HEK293 (cell line): Measurements from ENCODE around the gene DACH2.

Experiments used
- CTCF ChIA-PET: fragments of 350-600 bp; formaldehyde crosslinking; extraction: SDS; loops from one replicate; lab custom pipeline; 2021; ENCODE audit warnings: antibody characterized with exemption; lab: Yijun Ruan, JAX
- POLR2A ChIA-PET: fragments of 300-600 bp; formaldehyde crosslinking; extraction: SDS; loops from one replicate; lab custom pipeline; 2020; ENCODE audit warnings: antibody characterized with exemption, inconsistent platforms; lab: Yijun Ruan, JAX
- H3K27ac ChIP-seq: fragments of 200-500 bp; sonication (Bioruptor generic); 2 replicates; pipeline ENCODE4 v1.5.1; 2014; ENCODE audit warnings: low read depth, low read length, control low read depth, inconsistent platforms; ENCODE audit errors: extremely low read depth
- H3K36me3 ChIP-seq, 2 experiments: fragments of 200-500 bp in 1 of 2; sonication (Bioruptor generic) in 1 of 2; 1 replicate in 1 of 2; 2 replicates in 1 of 2; pipeline ENCODE4 v1.5.1; 2014 to 2017; ENCODE audit warnings: inconsistent platforms in 2 of 2, low read length in 2 of 2; ENCODE audit not compliant: control insufficient read depth in 2 of 2, insufficient read depth in 1 of 2
- H3K4me1 ChIP-seq: fragments of 200-500 bp; sonication (Bioruptor generic); 2 replicates; pipeline ENCODE4 v1.5.1; 2014; ENCODE audit warnings: mild to moderate bottlenecking, low read length, inconsistent platforms; ENCODE audit not compliant: control insufficient read depth, insufficient read depth
- H3K4me3 ChIP-seq: 2 replicates; pipeline ENCODE4 v1.5.1; 2011; ENCODE audit warnings: low read depth, mild to moderate bottlenecking, control low read depth, low read length, moderate library complexity
- H3K9me3 ChIP-seq: fragments of 200-500 bp; sonication (Bioruptor generic); 2 replicates; pipeline ENCODE4 v1.5.1; 2014; ENCODE audit warnings: low read depth, low read length, inconsistent platforms; ENCODE audit not compliant: control insufficient read depth, insufficient read depth
- GLIS1 ChIP-seq: fragments of 450-650 bp; formaldehyde crosslinking; IDR thresholded peaks from 2 replicates; pipeline ENCODE4 v1.5.1; 2016; ENCODE audit warnings: missing biosample characterization, missing genetic modification characterization
- HIC1 ChIP-seq: fragments of 450-650 bp; formaldehyde crosslinking; IDR thresholded peaks from 2 replicates; pipeline ENCODE4 v1.5.1; 2016; ENCODE audit warnings: missing biosample characterization, missing genetic modification characterization
- HOXC10 ChIP-seq: sonication (generic); formaldehyde crosslinking; IDR thresholded peaks from 2 replicates; pipeline ENCODE4 v1.8.1; 2023; ENCODE audit warnings: mild to moderate bottlenecking, missing genetic modification reagents
- KLF8 ChIP-seq: fragments of 450-650 bp; formaldehyde crosslinking; IDR thresholded peaks from 2 replicates; pipeline ENCODE4 v1.5.1; 2016; ENCODE audit warnings: missing biosample characterization, missing genetic modification characterization
- PRDM2 ChIP-seq: fragments of 450-650 bp; formaldehyde crosslinking; IDR thresholded peaks from 2 replicates; pipeline ENCODE4 v1.5.1; 2016; ENCODE audit warnings: missing biosample characterization, missing genetic modification characterization, borderline replicate concordance
- RBAK ChIP-seq: fragments of 450-650 bp; formaldehyde crosslinking; IDR thresholded peaks from 2 replicates; pipeline ENCODE4 v1.5.1; 2016; ENCODE audit warnings: missing biosample characterization, missing genetic modification characterization
- ZBTB7A ChIP-seq: fragments of 450-650 bp; formaldehyde crosslinking; IDR thresholded peaks from 2 replicates; pipeline ENCODE4 v1.5.1; 2016; ENCODE audit warnings: low read depth, missing biosample characterization, missing genetic modification characterization
- ZNF114 ChIP-seq: fragments of 450-650 bp; formaldehyde crosslinking; IDR thresholded peaks from 2 replicates; pipeline ENCODE4 v1.5.0; 2017; ENCODE audit warnings: missing biosample characterization, missing genetic modification characterization
- ZNF132 ChIP-seq: fragments of 450-650 bp; formaldehyde crosslinking; IDR thresholded peaks from 2 replicates; pipeline ENCODE4 v1.5.1; 2017; ENCODE audit warnings: missing biosample characterization, missing genetic modification characterization, borderline replicate concordance
- ZNF19 ChIP-seq: fragments of 450-650 bp; formaldehyde crosslinking; IDR thresholded peaks from 2 replicates; pipeline ENCODE4; 2016; ENCODE audit warnings: missing biosample characterization, missing genetic modification characterization, low read depth
- ZNF223 ChIP-seq: fragments of 450-650 bp; formaldehyde crosslinking; IDR thresholded peaks from 2 replicates; pipeline ENCODE4 v1.5.1; 2016; ENCODE audit warnings: missing biosample characterization, missing genetic modification characterization
- ZNF239 ChIP-seq: fragments of 450-650 bp; formaldehyde crosslinking; IDR thresholded peaks from 2 replicates; pipeline ENCODE4 v1.5.1; 2016; ENCODE audit warnings: missing biosample characterization, missing genetic modification characterization
- ZNF280D ChIP-seq: fragments of 450-650 bp; formaldehyde crosslinking; IDR thresholded peaks from 2 replicates; pipeline ENCODE4 v1.5.1; 2016; ENCODE audit warnings: missing biosample characterization, missing genetic modification characterization
- ZNF391 ChIP-seq: fragments of 450-650 bp; formaldehyde crosslinking; IDR thresholded peaks from 2 replicates; pipeline ENCODE4 v1.5.1; 2016; ENCODE audit warnings: low read depth, missing biosample characterization, missing genetic modification characterization, borderline replicate concordance
- ZNF561 ChIP-seq: fragments of 450-650 bp; IDR thresholded peaks from 2 replicates; pipeline ENCODE4 v1.5.1; 2018; ENCODE audit warnings: missing biosample characterization, missing genetic modification characterization, borderline replicate concordance
- ZNF580 ChIP-seq: fragments of 450-650 bp; formaldehyde crosslinking; IDR thresholded peaks from 2 replicates; pipeline ENCODE4 v1.5.1; 2016; ENCODE audit warnings: missing biosample characterization, missing genetic modification characterization
- ZNF626 ChIP-seq: fragments of 450-650 bp; sonication (Bioruptor Pico); formaldehyde crosslinking; IDR thresholded peaks from 2 replicates; pipeline ENCODE4 v1.5.1; 2018; ENCODE audit warnings: missing biosample characterization, missing genetic modification characterization, inconsistent platforms
- ZNF654 ChIP-seq: fragments of 450-650 bp; formaldehyde crosslinking; IDR thresholded peaks from 2 replicates; pipeline ENCODE4 v1.5.1; 2016; ENCODE audit warnings: low read depth, missing biosample characterization, missing genetic modification characterization
- ZSCAN16 ChIP-seq: fragments of 450-650 bp; formaldehyde crosslinking; IDR thresholded peaks from 2 replicates; pipeline ENCODE4 v1.5.1; 2016; ENCODE audit warnings: missing biosample characterization, missing genetic modification characterization

Gene DACH2

GRCh38 chrX:86210772-86211171 lies 62.5 kb downstream of the DACH2 start:
- CTCF ChIA-PET: no interaction called here
- no peak overlapping the region for H3K27ac ChIP-seq
- no peaks in the 10 kb centered on the region; the same call in 1 of the 2 replicates for H3K9me3 ChIP-seq
- POLR2A ChIA-PET: no interaction called here
- TF ChIP-seq KLF8 (no peak), ZNF280D (tag by site-specific recombination) (no peak)
- H3K36me3 ChIP-seq: no peaks in the 10 kb centered on the region
- H3K4me3 ChIP-seq: no peak overlapping the region
- H3K4me1 ChIP-seq: no peaks in the 10 kb centered on the region

GRCh38 chrX:86215260-86215659 lies 67.0 kb downstream of the DACH2 start:
- no peak overlapping the region for H3K4me3 ChIP-seq
- no peaks in the 10 kb centered on the region; the same call in 1 of the 2 replicates for H3K9me3 ChIP-seq
- ChIA-PET POLR2A (no interaction called here), CTCF (no interaction called here)
- H3K36me3 ChIP-seq: no peaks in the 10 kb centered on the region
- no peak for TF ChIP-seq ZNF391 (tag by site-specific recombination)
- no peak for TF ChIP-seq GLIS1 (tag by site-specific recombination)
- TF ChIP-seq RBAK (tag by site-specific recombination): no peak
- no peak for TF ChIP-seq HIC1
- no peak for TF ChIP-seq ZNF114 (tag by site-specific recombination)
- no peak for TF ChIP-seq ZNF561 (tag by site-specific recombination)
- TF ChIP-seq ZNF239 (tag by site-specific recombination): no peak
- TF ChIP-seq ZNF132 (tag by site-specific recombination): no peak
- TF ChIP-seq ZNF580 (tag by site-specific recombination): no peak
- no peak for TF ChIP-seq ZNF19 (tag by site-specific recombination)
- TF ChIP-seq PRDM2 (tag by site-specific recombination): no peak
- no peak for TF ChIP-seq ZNF654
- TF ChIP-seq ZNF626 (tag by site-specific recombination): no peak
- TF ChIP-seq ZSCAN16 (tag by site-specific recombination): no peak
- no peak for TF ChIP-seq ZBTB7A (tag by site-specific recombination)
- no peak for TF ChIP-seq ZNF223
- no peak for TF ChIP-seq HOXC10 (CRISPR knock-in tag)
- H3K4me1 ChIP-seq: no peaks in the 10 kb centered on the region
- H3K27ac ChIP-seq: no peak overlapping the region
